ENCODE results near the gene MAPKAPK2. TPM values are rescaled to one million over a fixed set of nuclear protein-coding genes. Genes with fewer than 3 reads are reported as not detected.

Gene MAPKAPK2
- total RNA-seq, 1 donor from 2014 or later = 24.7 TPM

DNA sequence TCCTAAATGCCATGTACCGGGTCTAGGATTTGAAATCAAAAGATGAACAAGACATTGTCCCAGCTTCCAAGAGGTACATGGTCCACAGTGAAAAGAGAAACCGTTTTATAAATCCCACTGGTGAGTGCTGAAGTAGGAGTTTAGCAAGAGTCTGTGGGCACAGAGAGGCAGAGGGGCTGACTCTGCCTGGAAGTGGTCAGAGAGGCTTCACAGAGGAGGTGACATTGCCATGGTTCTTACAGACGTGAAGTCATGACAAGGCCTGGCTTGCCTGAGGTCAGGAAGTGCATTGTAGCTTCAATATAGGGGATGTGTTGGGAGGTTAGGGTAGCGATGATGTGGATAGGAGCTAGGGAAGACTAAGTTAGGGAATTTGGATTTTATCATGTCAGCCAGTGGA, 28.4 kb downstream of the MAPKAPK2 start:
- Histone ChIP-seq H3K79me2 (ENCODE audit: low read depth) (peaks cover 85% of the 10 kb centered on the region), H4K20me1 (ENCODE audit: low read depth) (peaks cover 67% of the 10 kb centered on the region), H3K4me3 (no peak overlapping the region), H3K9me3 (ENCODE audit: low read depth) (no peaks in the 10 kb centered on the region), H3K27ac (no peak overlapping the region), H3F3A (ENCODE audit: low read depth) (no peaks in the 10 kb centered on the region), H3K9ac (no peak overlapping the region), H3K36me3 (no peaks in the 10 kb centered on the region), H3K27me3 (no peaks in the 10 kb centered on the region), H3K4me1 (peaks cover 25% of the 10 kb centered on the region), H2AFZ (replicated peaks) (no peak overlapping the region), H3K4me2 (no peak overlapping the region)
- H3K36me3 Mint-ChIP-seq = no peaks in the 10 kb centered on the region
- no peaks in the 10 kb centered on the region for H3K27me3 Mint-ChIP-seq (ENCODE audit: insufficient read depth, low read depth)
- H3K27ac Mint-ChIP-seq = peak overlapping the region; percentile 3
- no peak for DNase-seq (ENCODE audit: low spot score)
- H3K4me3 Mint-ChIP-seq = no peak overlapping the region
- H3K4me1 Mint-ChIP-seq = peaks cover 29% of the 10 kb centered on the region
- no peaks in the 10 kb centered on the region for H3K9me3 Mint-ChIP-seq
- no peak for TF ChIP-seq EZH2phosphoT487 (IDR thresholded peaks at IDR 0.05)
- no peak for TF ChIP-seq EZH2 (IDR thresholded peaks at IDR 0.05)
- no peak for TF ChIP-seq CTCF (IDR thresholded peaks at IDR 0.05)

DNA sequence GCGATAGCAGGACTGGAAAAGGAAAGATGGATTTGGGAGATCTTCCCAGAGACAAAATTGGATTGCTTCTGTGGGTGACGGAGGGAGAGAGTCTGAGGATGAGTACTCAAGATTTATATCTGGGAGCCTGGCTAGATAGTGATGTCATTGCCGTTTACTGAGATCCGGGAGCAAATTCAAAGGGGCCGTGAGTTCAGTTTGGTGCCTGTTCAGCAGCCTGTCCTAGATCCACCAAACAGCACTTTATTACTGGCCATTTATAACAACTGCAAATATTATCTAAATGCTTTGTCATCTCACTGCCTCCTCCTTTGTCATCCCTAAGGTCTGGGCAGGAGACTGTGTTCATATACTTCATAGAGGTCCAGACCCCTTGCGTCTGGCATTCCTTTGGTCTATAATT, 29.2 kb downstream of the MAPKAPK2 start:
- H3K4me3 ChIP-seq = no peak overlapping the region
- H3K4me1 ChIP-seq = peaks cover 16% of the 10 kb centered on the region
- no peak overlapping the region for H3K27ac ChIP-seq
- H3K4me2 ChIP-seq = no peak overlapping the region
- H3K79me2 ChIP-seq (ENCODE audit: low read depth) = peaks cover 82% of the 10 kb centered on the region
- H3K9ac ChIP-seq = no peak overlapping the region
- no peaks in the 10 kb centered on the region for H3F3A ChIP-seq (ENCODE audit: low read depth)
- peaks cover 63% of the 10 kb centered on the region for H4K20me1 ChIP-seq (ENCODE audit: low read depth)
- H3K36me3 Mint-ChIP-seq = no peaks in the 10 kb centered on the region
- TF ChIP-seq EZH2phosphoT487 (IDR thresholded peaks at IDR 0.05) (no peak), EZH2 (IDR thresholded peaks at IDR 0.05) (no peak), CTCF (IDR thresholded peaks at IDR 0.05) (no peak)
- H3K4me3 Mint-ChIP-seq = peak overlapping the region; percentile 24
- no peaks in the 10 kb centered on the region for H3K9me3 ChIP-seq (ENCODE audit: low read depth)
- DNase-seq (ENCODE audit: low spot score) = no peak
- no peak overlapping the region for H2AFZ ChIP-seq (replicated peaks)
- H3K9me3 Mint-ChIP-seq = no peaks in the 10 kb centered on the region
- H3K27me3 Mint-ChIP-seq (ENCODE audit: insufficient read depth, low read depth) = no peaks in the 10 kb centered on the region
- H3K36me3 ChIP-seq = no peaks in the 10 kb centered on the region
- H3K4me1 Mint-ChIP-seq = peaks cover 25% of the 10 kb centered on the region
- no peaks in the 10 kb centered on the region for H3K27me3 ChIP-seq
- H3K27ac Mint-ChIP-seq = peak overlapping the region; percentile 2

- H3K4me1 Mint-ChIP-seq = peaks cover 21% of the 10 kb centered on the region
- H4K20me1 ChIP-seq (ENCODE audit: low read depth) = peaks cover 63% of the 10 kb centered on the region
- no peaks in the 10 kb centered on the region for H3K9me3 ChIP-seq (ENCODE audit: low read depth)
- peaks cover 10% of the 10 kb centered on the region for H3K4me1 ChIP-seq
- no peaks in the 10 kb centered on the region for H3K27me3 Mint-ChIP-seq (ENCODE audit: insufficient read depth, low read depth)
- no peak overlapping the region for H3K4me2 ChIP-seq
- no peaks in the 10 kb centered on the region for H3K36me3 Mint-ChIP-seq
- peaks cover 82% of the 10 kb centered on the region for H3K79me2 ChIP-seq (ENCODE audit: low read depth)
- H3K36me3 ChIP-seq = no peaks in the 10 kb centered on the region
- H2AFZ ChIP-seq (replicated peaks) = no peak overlapping the region
- no peaks in the 10 kb centered on the region for H3K9me3 Mint-ChIP-seq
- no peak overlapping the region for H3K4me3 ChIP-seq
- no peaks in the 10 kb centered on the region for H3F3A ChIP-seq (ENCODE audit: low read depth)
- DNase-seq (ENCODE audit: low spot score) = no peak
- H3K27me3 ChIP-seq = no peaks in the 10 kb centered on the region
- no peak overlapping the region for H3K9ac ChIP-seq
- no peak overlapping the region for H3K27ac Mint-ChIP-seq
- H3K4me3 Mint-ChIP-seq = no peak overlapping the region
- no peak overlapping the region for H3K27ac ChIP-seq
- TF ChIP-seq EZH2phosphoT487 (IDR thresholded peaks at IDR 0.05) = no peak
- no peak for TF ChIP-seq CTCF (IDR thresholded peaks at IDR 0.05)
- TF ChIP-seq EZH2 (IDR thresholded peaks at IDR 0.05) = no peak
Observed at GRCh38 chr1:206714331-206715058, 29.8 kb downstream of the MAPKAPK2 start.
